H1 (cell line): ENCODE results near the gene IRF7. TPM values are rescaled to one million over a fixed set of nuclear protein-coding genes. Genes with fewer than 3 reads are reported as not detected.

Source experiments
- CTCF ChIA-PET: fragments of 300-600 bp; sonication (Branson Sonifier 250); formaldehyde crosslinking; loops from one replicate; lab custom pipeline; 2021; ENCODE audit not compliant: partially characterized antibody; lab: Charles Lee
- POLR2A ChIA-PET: fragments of 300-600 bp; sonication (Branson Sonifier 250); formaldehyde crosslinking; loops from one replicate; lab custom pipeline; 2021; ENCODE audit warnings: inconsistent platforms; ENCODE audit not compliant: partially characterized antibody; lab: Charles Lee
- DNase-seq, 2 experiments: peaks; one replicate each; pipeline versions ENCODE4 v3.0.0 to v3.0.0-alpha.2; 2010 to 2022; ENCODE audit warnings: low spot score in 2 of 2, low read depth in 1 of 2, mixed read lengths in 1 of 2
- FAIRE-seq: peaks from 2 replicates; lab custom pipeline; 2011; peaks lifted over from hg19 to GRCh38; lab: Jason Lieb, UNC
- H2AFZ ChIP-seq: 2 replicates; pipeline ENCODE4 v1.8.1; 2012; ENCODE audit warnings: low read length, inconsistent platforms
- H2AK5ac ChIP-seq: 2 replicates; pipeline ENCODE4 v1.6.1; 2013; ENCODE audit warnings: low read depth, low read length
- H2BK120ac ChIP-seq: replicated peaks from 2 replicates; pipeline ENCODE3; 2013; ENCODE audit warnings: low read depth, low read length, inconsistent platforms
- H2BK12ac ChIP-seq: 2 replicates; pipeline ENCODE4 v1.6.1; 2013; ENCODE audit warnings: low read depth, low read length
- H2BK15ac ChIP-seq: 2 replicates; pipeline ENCODE4 v1.6.1; 2013; ENCODE audit warnings: low read length
- H2BK20ac ChIP-seq: 2 replicates; pipeline ENCODE4 v1.6.1; 2013; ENCODE audit warnings: low read length
- H2BK5ac ChIP-seq: 2 replicates; pipeline ENCODE4 v1.6.1; 2013; ENCODE audit warnings: low read depth, low read length
- H3K14ac ChIP-seq: 2 replicates; pipeline ENCODE4 v1.6.1; 2013; ENCODE audit warnings: inconsistent platforms; ENCODE audit not compliant: insufficient read length
- H3K18ac ChIP-seq: 2 replicates; pipeline ENCODE4 v1.6.1; 2013; ENCODE audit warnings: low read length; ENCODE audit errors: extremely low read depth
- H3K23ac ChIP-seq: 2 replicates; pipeline ENCODE4 v1.6.1; 2013; ENCODE audit warnings: inconsistent platforms; ENCODE audit not compliant: insufficient read length
- H3K23me2 ChIP-seq: 2 replicates; pipeline ENCODE4 v1.6.1; 2013; ENCODE audit warnings: low read depth, low read length
- H3K27ac ChIP-seq: 2 replicates; pipeline ENCODE4 v1.6.1; 2011; ENCODE audit warnings: low read depth, low read length, inconsistent platforms
- H3K27me3 ChIP-seq, 4 experiments: replicated peaks in 1 of 4; 1 replicate in 1 of 4; 2 replicates in 3 of 4; pipeline versions ENCODE4 v1.6.1 to v1.8.1; 2011 to 2013; ENCODE audit warnings: low read length in 3 of 4, mild to moderate bottlenecking in 3 of 4, inconsistent platforms in 2 of 4, mixed read lengths in 2 of 4, moderate library complexity in 1 of 4; ENCODE audit not compliant: control insufficient read depth in 3 of 4, insufficient read depth in 3 of 4; ENCODE audit errors: extremely low read depth in 1 of 4
- H3K36me3 ChIP-seq, 4 experiments: 2 replicates each; pipeline versions ENCODE4 v1.6.1 to v1.8.1; 2011 to 2013; ENCODE audit warnings: mild to moderate bottlenecking in 4 of 4, low read length in 3 of 4, moderate library complexity in 2 of 4, control low read depth in 1 of 4, inconsistent platforms in 1 of 4; ENCODE audit not compliant: insufficient read depth in 4 of 4, control insufficient read depth in 2 of 4
- H3K4ac ChIP-seq: replicated peaks from 2 replicates; pipeline ENCODE3; 2013; ENCODE audit warnings: low read length, low read depth, mixed read lengths, inconsistent platforms; ENCODE audit not compliant: insufficient read length
- H3K4me1 ChIP-seq, 4 experiments: replicated peaks in 1 of 4; 1 replicate in 1 of 4; 2 replicates in 3 of 4; pipeline versions ENCODE4 v1.6.1 to v1.8.1; 2011 to 2013; ENCODE audit warnings: low read length in 3 of 4, inconsistent platforms in 2 of 4, mixed read lengths in 1 of 4; ENCODE audit not compliant: insufficient read depth in 4 of 4, control insufficient read depth in 3 of 4
- H3K4me2 ChIP-seq, 2 experiments: 2 replicates each; pipeline versions ENCODE4 v1.6.1 to v1.8.1; 2011 to 2013; ENCODE audit warnings: low read depth in 2 of 2, low read length in 2 of 2, control low read depth in 1 of 2, inconsistent platforms in 1 of 2, mild to moderate bottlenecking in 1 of 2; ENCODE audit not compliant: insufficient read depth in 1 of 2
- H3K4me3 ChIP-seq, 4 experiments: fragments of 200-600, 300-600 bp in 1 of 4; sonication (generic), shearing (Covaris generic), sonication (Bioruptor Twin) in 1 of 4; 2 replicates each; pipeline versions ENCODE4 v1.5.1 to v1.8.1; 2011 to 2016; ENCODE audit warnings: low read length in 4 of 4, low read depth in 3 of 4, control low read depth in 2 of 4, inconsistent platforms in 2 of 4, mild to moderate bottlenecking in 2 of 4, mixed read lengths in 1 of 4, moderate library complexity in 1 of 4; ENCODE audit not compliant: insufficient read depth in 2 of 4; ENCODE audit errors: extremely low read depth in 1 of 4
- H3K56ac ChIP-seq: replicated peaks from 2 replicates; pipeline ENCODE3; 2013; ENCODE audit warnings: low read depth, mild to moderate bottlenecking, mixed read lengths, low read length, inconsistent platforms; ENCODE audit not compliant: insufficient read length
- H3K79me1 ChIP-seq: 2 replicates; pipeline ENCODE4 v1.6.1; 2013; ENCODE audit warnings: low read depth, low read length, control low read depth
- H3K79me2 ChIP-seq, 2 experiments: 2 replicates each; pipeline versions ENCODE4 v1.6.1 to v1.8.1; 2012 to 2013; ENCODE audit warnings: low read length in 2 of 2, mild to moderate bottlenecking in 2 of 2, inconsistent platforms in 1 of 2; ENCODE audit not compliant: insufficient read depth in 2 of 2, control insufficient read depth in 1 of 2
- H3K9ac ChIP-seq, 4 experiments: replicated peaks in 1 of 4; 1 replicate in 1 of 4; 2 replicates in 3 of 4; pipeline versions ENCODE4 v1.6.1 to v1.8.1; 2011 to 2013; ENCODE audit warnings: low read depth in 3 of 4, low read length in 3 of 4, control low read depth in 2 of 4, mild to moderate bottlenecking in 2 of 4, moderate library complexity in 2 of 4, inconsistent platforms in 1 of 4; ENCODE audit errors: extremely low read depth in 1 of 4
- H3K9me3 ChIP-seq, 2 experiments: 2 replicates each; pipeline versions ENCODE4 v1.6.1 to v1.8.1; 2012 to 2013; ENCODE audit warnings: mild to moderate bottlenecking in 2 of 2, moderate library complexity in 2 of 2, control low read depth in 1 of 2, inconsistent platforms in 1 of 2, low read depth in 1 of 2, low read length in 1 of 2, mixed read lengths in 1 of 2; ENCODE audit not compliant: insufficient read depth in 2 of 2
- H4K20me1 ChIP-seq, 2 experiments: replicated peaks in 1 of 2; 2 replicates each; pipeline versions ENCODE3 to v1.8.1; 2011 to 2013; ENCODE audit warnings: inconsistent platforms in 2 of 2, low read length in 2 of 2, mild to moderate bottlenecking in 1 of 2; ENCODE audit not compliant: insufficient read depth in 2 of 2, control insufficient read depth in 1 of 2
- H4K5ac ChIP-seq: 2 replicates; pipeline ENCODE4 v1.6.1; 2013; ENCODE audit warnings: low read length, low read depth, mixed read lengths, inconsistent platforms; ENCODE audit not compliant: insufficient read length
- H4K8ac ChIP-seq: 2 replicates; pipeline ENCODE4 v1.8.0; 2013; ENCODE audit warnings: mild to moderate bottlenecking, moderate library complexity, low read length, inconsistent platforms; ENCODE audit not compliant: insufficient read depth; ENCODE audit errors: extremely low read depth
- H4K91ac ChIP-seq: replicated peaks from 2 replicates; pipeline ENCODE3; 2013; ENCODE audit warnings: low read length, mixed read lengths, inconsistent platforms; ENCODE audit not compliant: insufficient read length
- CHD1 ChIP-seq: IDR thresholded peaks from 2 replicates; pipeline ENCODE4 v1.6.1; 2012; ENCODE audit warnings: low read depth, low read length, improper control_type of control experiment
- MAFK ChIP-seq: IDR thresholded peaks from 2 replicates; pipeline ENCODE4 v1.6.1; 2012; ENCODE audit warnings: low read depth, mild to moderate bottlenecking, improper control_type of control experiment, low read length
- MAX ChIP-seq: IDR thresholded peaks from 2 replicates; pipeline ENCODE4 v1.6.1; 2012; ENCODE audit warnings: inconsistent platforms
- PHF8 ChIP-seq: fragments of 200-600 bp; sonication (generic); conservative IDR thresholded peaks from 2 replicates; pipeline ENCODE4 v1.7.1; 2012; ENCODE audit warnings: low read depth, mild to moderate bottlenecking, inconsistent platforms, low read length, moderate library complexity
- POU5F1 ChIP-seq: IDR thresholded peaks from 2 replicates; pipeline ENCODE4 v1.6.1; 2011; ENCODE audit warnings: low read depth, mild to moderate bottlenecking, low read length, moderate library complexity
- RAD21 ChIP-seq, 2 experiments: IDR thresholded peaks in 1 of 2; conservative IDR thresholded peaks in 1 of 2; 2 replicates each; pipeline ENCODE4 v1.6.1; 2011; ENCODE audit warnings: low read depth in 2 of 2, low read length in 2 of 2, improper control_type of control experiment in 1 of 2, inconsistent platforms in 1 of 2, mild to moderate bottlenecking in 1 of 2, moderate library complexity in 1 of 2
- SP2 ChIP-seq: IDR thresholded peaks from 2 replicates; pipeline ENCODE4 v1.6.1; 2012; ENCODE audit warnings: mild to moderate bottlenecking, low read length, inconsistent platforms
- WGBS, 2 experiments: shearing (Covaris generic) in 1 of 2; methylation state at CpG; one replicate each; pipeline versions ENCODE4 v1.1.6 to v1.1.7; 2013 to 2015; ENCODE audit warnings: low lambda C conversion rate in 2 of 2, mixed read lengths in 2 of 2, inconsistent platforms in 1 of 2, low coverage in 1 of 2, missing lambda C conversion rate in 1 of 2; ENCODE audit not compliant: insufficient replicate concordance in 2 of 2, insufficient coverage in 1 of 2, insufficient read length in 1 of 2; ENCODE audit errors: extremely low coverage in 1 of 2, missing lambda C conversion rate in 1 of 2; 5-methylcytosine and 5-hydroxymethylcytosine counted together
- polyA plus RNA-seq, 7 experiments: library from polyadenylated mRNA; depleted of rRNA in 3 of 7; stranded (reverse) in 5 of 7; unstranded in 2 of 7; fragments of >200 nt in 5 of 7; fragments of 200-250 nt in 2 of 7; gene quantifications; 1 replicate in 5 of 7; 2 replicates in 1 of 7; 4 replicates in 1 of 7; pipeline versions ENCODE4 v1.2.1 to v1.2.3, GENCODE V29; 2011 to 2013; ENCODE audit warnings: missing spikeins in 2 of 7, mixed read lengths in 2 of 7
- total RNA-seq: library from RNA; stranded (reverse); fragmentation: NEBNext Ultra II Directional; extraction: Animal tissue kit (Norgen Biotek cat#: 25700); gene quantifications from 2 replicates; pipeline ENCODE4 v1.2.1, GENCODE V29; 2021

Gene IRF7
- total and polyA plus RNA-seq, 2 of the 8 experiments (the other 6 are each of a cell fraction or from before 2014, with no cell fraction given), result 9.1 to 9.6 TPM

GRCh38 chr11:579830-580601 lies 35.7 kb downstream of the IRF7 start:
- Histone ChIP-seq H3K56ac (no peak overlapping the region), H4K20me1 (peaks cover 44 to 51% of the 10 kb centered on the region in 2 experiments)
- POLR2A ChIA-PET, result interaction anchor here (0.8 to 0.9 kb wide), 2 partner anchors 9 to 257 kb away, joined by 3 read pairs; no protein-coding TSS in a partner anchor
- TF ChIP-seq SP2 (no peak), PHF8 (no peak), MAX (no peak), MAFK (no peak), POU5F1 (no peak), CHD1 (no peak), RAD21 (IDR thresholded peaks at IDR 0.05 in 1 of 2, conservative IDR thresholded peaks at IDR 0.05 in 1 of 2; ENCODE audit: low read depth in 2 of 2, low read length in 2 of 2) (no peak)

More at GRCh38 chr11:579830-580601, 35.7 kb downstream of the IRF7 start:
- no peak overlapping the region for H2BK120ac ChIP-seq
- no peak overlapping the region for H3K4ac ChIP-seq
- H2BK20ac ChIP-seq, result no peak overlapping the region
- no peaks in the 10 kb centered on the region for H3K9me3 ChIP-seq
- H3K79me2 ChIP-seq, result peaks cover 38 to 61% of the 10 kb centered on the region in 2 experiments
- peaks cover 25% of the 10 kb centered on the region for H3K79me1 ChIP-seq
- peaks cover 4 to 11% (median 6%) of the 10 kb centered on the region in 4 experiments for H3K4me1 ChIP-seq
- no peak overlapping the region for H2BK15ac ChIP-seq
- no peak overlapping the region for H3K14ac ChIP-seq
- peaks cover 3 to 19% (median 11%) of the 10 kb centered on the region in 4 experiments; a peak in 6 of 8 replicates for H3K36me3 ChIP-seq
- no peak overlapping the region for H3K4me3 ChIP-seq
- no peak overlapping the region for H2AK5ac ChIP-seq
- no peak overlapping the region for H4K5ac ChIP-seq
- FAIRE-seq (no peak), DNase-seq (no peak)
- H3K9ac ChIP-seq, result peak overlapping the region in 1 of 4 experiments; percentile 9; a peak in 1 of 7 replicates
- H3K23ac ChIP-seq, result no peak overlapping the region
- no peak overlapping the region; a peak in 1 of 4 replicates for H3K4me2 ChIP-seq
- no peak overlapping the region for H3K18ac ChIP-seq
- no peak overlapping the region for H2AFZ ChIP-seq
- peaks cover 1 to 6% (median 4%) of the 10 kb centered on the region in 4 experiments for H3K27me3 ChIP-seq
- H3K27ac ChIP-seq, result 0 out of 2 replicates have a peak overlapping the region, but pooled peaks have one; percentile 10
- no peak overlapping the region; the same call in 1 of the 2 replicates for H2BK5ac ChIP-seq
- H4K8ac ChIP-seq, result no peak overlapping the region
- no peak overlapping the region for H4K91ac ChIP-seq
- WGBS, 2 experiments, result 93% methylated on average over 19 of the region's 20 CpGs; no CpG with 5 or more reads in 1 of the 2 experiments
- peaks cover 12% of the 10 kb centered on the region for H3K23me2 ChIP-seq
- CTCF ChIA-PET, result interaction anchor here (0.8 to 1.6 kb wide), 6 partner anchors 9 to 147 kb away, joined by 3 to 6 read pairs (median 3); no protein-coding TSS in a partner anchor
- H2BK12ac ChIP-seq, result no peak overlapping the region
